Endometrial microvascular endothelial cells (primary cell): ENCODE data around the gene CSF3R. TPM values are rescaled to one million over a fixed set of nuclear protein-coding genes. Genes with fewer than 3 reads are reported as not detected.
"Not testable (repeated sequence)": the region's sequence is repeated elsewhere in the genome, so short reads cannot be mapped to it uniquely, and the experiment has no call there.

ENCODE experiments used
- in situ Hi-C: cut with HindIII; loops from 2 replicates; pipeline ENCODE4 v1.10.0; 2017; ENCODE audit warnings: low sequenced_read_pairs, low pct_unique_long_range_greater_than_20kb; ENCODE audit errors: inconsistent ontology term
- total RNA-seq: library from RNA; depleted of rRNA; stranded (reverse); fragments of >200 nt; gene quantifications from one replicate; pipeline ENCODE4 v1.2.3, GENCODE V29; 2015; ENCODE audit errors: inconsistent ontology term

Gene CSF3R
- total RNA-seq, 1 donor from 2014 or later, result not detected

DNA sequence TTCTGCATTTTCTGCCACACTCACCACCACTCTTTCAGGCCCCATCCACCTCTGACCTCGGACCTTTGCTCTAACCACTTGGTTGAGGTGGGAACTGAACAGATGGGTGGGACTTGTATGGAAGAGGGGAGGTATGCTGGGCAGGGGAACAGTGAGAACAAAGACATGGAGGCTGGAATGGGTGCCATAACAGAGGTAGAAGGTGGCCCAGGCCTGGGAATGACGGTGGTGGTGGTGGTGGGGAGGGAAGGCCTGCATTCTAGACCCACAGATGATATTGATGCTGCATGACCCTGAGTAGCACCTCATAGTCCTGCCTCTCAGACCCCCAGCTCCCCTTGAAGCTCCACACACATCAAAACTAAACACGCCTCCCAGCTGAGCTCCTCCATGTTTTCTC, 5.2 kb upstream of the CSF3R start:
- in situ Hi-C loops, result no loop called here

DNA sequence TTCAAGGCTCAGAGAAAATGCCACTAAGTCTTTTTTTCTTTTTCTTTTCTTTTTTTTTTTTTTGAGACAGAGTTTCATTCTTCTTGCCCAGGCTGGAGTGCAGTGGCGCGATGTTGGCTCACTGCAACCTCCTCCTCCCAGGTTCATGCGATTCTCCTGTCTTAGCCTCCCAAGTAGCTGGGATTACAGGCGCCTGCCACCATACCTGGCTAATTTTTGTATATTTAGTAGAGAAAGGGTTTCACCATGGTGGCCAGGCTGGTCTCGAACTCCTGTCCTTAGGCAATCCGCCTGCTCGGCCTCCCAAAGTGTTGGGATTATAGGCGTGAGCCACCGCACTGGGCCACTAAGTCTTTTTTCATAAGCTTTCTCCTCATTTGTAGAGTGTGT, 4.6 kb upstream of the CSF3R start:
- in situ Hi-C loops, result not testable (repeated sequence)

DNA sequence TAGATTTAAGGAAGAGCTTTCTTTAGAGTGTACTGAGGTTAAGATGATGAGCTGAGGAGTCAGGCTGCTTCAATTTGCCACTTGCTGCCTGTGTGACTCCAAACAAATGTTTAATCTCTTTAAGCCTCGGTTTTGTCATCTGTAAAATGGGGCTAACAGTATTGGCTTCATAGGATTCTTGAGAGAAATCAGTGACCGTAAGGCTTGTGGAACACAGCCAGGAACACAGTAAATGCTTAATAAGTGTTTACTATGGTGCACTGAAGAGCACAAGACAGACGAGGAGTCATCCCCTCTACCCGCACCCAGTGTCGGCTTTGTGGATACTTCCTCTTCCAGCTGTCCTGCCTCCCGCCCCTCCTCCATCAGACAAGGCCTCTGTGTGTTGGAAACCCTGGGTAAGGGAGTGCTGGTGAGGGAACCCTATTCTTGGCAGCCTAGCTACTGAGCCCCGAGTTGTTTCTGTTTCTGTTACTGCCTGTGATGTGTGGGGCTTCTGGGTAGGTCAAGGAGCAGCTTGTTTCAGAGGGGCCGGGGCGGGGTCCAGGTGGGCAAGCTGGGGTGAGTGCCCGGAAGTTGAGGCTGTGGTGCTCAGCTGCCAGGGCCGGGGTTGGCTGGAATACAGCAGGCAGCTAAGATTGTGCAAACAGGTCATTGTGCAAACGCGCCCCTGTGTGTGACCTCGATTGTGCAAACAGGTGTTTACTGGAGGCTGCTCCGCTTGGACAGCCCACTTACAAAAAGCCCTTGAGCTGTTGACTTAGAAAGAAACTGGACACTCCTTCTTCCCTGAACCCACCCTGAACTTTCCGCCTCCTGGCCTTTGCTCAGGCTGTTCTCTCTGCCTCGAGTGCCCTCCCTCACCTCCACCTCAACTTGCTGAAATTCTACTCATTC, 4.0 kb upstream of the CSF3R start:
- in situ Hi-C loops, result no loop called here

DNA sequence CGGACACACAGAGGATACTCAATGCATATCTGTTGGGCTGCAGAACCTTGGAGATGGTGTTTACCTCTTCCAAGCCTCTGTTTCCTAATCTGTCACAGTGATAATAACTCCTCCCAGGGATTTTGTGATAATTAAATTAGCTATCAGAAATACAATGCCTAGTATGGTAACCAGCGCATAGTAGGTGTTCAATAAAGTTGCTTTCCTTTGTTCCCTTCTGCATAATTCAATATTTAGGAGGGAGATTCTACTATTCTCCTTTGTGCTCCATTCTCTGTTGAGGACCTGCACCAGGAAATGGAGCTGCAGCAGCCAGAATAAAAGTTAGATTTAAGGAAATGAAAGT, 3.4 kb upstream of the CSF3R start:
- in situ Hi-C loops, result no loop called here

DNA sequence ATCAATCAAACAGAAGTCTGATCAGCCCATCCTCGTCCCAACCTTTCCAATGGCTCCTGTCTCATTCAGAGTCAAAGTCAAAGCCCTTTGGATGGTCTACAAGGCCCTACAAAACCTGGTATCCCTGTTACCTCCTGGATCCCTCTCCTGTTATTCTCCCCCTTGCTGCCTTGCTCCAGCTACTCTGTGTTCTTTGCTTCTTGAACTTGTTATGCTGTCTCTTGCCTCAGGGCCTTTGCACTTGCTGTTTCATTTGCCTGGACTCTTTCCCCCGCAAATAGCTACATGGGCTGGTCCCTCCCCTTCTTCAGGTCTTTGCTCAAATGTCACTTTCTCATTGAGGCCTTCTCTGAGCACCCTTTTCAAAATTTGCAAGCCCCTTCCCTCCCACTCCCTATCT, 1.4 kb upstream of the CSF3R start:
- in situ Hi-C loops, result no loop called here

DNA sequence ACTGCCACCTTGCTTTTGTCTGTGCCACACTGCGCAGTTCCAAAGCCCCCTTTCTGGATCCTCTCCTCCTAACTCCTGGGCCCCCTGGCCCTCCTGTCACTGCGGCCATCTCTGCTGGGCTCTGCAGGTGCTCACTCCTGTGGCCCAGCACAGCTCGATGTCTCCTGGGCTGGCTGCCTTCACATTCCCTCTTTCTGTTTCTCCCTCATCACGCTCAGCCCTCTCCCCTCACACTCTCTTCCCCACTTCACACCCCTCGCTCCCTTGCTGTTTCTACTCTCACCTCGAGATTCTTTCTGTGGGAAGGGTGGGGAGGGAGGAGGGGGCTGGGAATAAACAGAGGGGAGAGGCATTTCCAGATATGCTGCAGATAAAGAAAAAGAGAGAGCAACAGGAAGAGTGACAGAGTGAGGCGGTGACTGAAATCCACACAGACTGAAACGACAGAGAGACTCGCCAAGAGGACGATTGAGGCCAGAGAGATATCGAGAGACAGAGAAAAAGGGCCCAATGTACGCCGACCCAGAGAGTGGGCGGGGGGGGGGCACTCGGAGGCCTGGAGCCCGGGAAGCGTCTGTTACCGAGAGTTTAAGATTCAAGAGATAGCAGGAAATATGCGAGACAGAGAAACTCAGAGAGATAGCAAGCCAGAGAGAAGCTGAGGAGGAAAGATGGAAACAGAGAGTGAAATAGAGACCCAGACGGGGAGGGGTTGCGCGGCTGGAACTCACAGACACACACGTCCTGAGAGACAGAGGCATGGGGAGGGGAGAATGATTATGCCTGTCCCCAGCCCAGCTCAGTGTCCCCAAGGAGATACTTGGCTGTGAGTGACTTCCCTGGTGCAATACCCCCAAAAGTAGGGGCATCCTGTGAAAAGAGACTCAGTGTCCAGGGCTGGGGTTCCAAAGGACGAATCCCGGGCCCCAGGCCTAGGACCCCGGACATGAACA, 666 bp downstream of the CSF3R start:
- in situ Hi-C loops, result no loop called here

DNA sequence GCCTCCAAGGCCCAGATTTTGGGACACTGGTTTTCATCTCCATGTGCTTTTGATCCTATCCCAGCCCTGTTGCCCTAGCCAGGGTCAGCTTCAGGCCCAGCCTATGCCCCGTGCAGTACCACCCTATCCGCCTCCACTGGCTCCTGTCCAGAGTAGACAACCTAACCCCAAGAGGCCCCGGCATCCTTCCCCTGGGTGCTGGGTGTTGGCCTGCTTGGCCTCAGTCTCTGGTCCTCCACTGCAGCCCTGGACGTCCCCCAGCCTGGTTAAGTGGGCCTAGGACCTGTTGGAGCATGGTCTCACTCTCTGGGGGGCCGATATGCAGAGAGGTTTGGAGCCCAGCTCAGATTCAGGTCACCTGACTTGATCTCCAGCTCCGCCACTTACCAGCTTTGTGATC, 1.6 kb downstream of the CSF3R start:
- in situ Hi-C loops, result no loop called here

DNA sequence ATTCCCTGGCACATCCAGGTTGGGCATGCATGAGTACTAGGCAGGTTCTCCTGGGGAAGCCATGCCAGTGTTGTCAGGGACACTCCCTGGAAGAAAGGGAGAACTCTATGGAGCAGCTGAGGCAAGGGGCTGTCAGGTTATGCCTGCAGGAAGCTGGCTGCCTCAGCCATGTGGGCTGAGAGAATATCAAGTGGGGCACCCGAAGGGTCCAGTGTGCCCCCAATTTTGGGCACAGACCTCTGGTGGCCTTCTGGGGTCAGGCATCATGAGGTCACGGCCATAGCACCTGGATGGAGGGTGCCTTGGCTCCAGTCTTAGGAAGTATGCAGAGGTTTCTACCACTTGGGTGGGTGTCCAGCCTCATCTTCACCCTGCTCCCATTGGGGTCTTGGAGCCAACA, 2.6 kb downstream of the CSF3R start:
- in situ Hi-C loops, result no loop called here

DNA sequence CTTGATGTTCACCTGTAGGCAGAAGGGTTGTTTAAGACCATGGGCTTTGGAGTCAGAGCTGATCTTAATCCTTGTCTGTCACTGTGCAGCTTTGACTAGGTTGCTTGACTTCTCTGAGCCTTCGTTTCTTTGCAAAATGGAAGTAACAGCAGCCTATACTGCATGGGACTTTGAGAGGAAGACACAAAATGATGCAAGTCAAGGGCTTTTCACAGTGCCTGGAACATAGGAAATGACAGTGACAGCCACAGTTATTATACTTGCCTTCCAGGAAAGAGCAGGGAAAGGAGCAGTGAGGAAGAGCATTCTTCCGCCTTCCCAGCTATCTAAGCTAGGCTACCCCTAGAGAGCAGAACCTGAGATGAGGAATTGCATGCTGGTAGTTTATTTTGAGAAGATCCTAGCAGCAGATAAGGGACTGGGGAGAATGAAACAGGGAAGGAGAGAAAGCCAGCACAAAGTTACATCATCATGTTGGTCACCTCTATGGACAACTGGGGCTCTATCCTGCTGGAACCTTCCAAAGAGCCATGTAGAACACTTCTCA, 3.1 kb downstream of the CSF3R start:
- in situ Hi-C loops, result no loop called here

DNA sequence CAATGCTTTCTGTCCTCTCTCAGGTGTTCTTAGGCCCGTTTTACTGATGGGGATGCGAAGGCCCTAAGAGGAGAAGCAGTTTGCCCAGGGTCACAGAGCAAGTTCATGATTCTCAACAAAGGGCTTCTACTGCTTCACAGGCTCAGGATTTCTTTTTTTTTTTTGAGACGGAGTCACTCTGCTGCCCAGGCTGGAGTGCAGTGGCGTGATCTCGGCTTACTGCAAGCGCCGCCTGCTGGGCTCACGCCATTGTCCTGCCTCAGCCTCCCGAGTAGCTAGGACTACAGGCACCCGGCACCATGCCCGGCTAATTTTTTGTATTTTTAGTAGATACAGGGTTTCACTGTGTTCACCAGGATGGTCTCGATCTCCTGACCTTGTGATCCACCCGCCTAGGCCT, 5.1 kb downstream of the CSF3R start:
- in situ Hi-C loops, result not testable (repeated sequence)

DNA sequence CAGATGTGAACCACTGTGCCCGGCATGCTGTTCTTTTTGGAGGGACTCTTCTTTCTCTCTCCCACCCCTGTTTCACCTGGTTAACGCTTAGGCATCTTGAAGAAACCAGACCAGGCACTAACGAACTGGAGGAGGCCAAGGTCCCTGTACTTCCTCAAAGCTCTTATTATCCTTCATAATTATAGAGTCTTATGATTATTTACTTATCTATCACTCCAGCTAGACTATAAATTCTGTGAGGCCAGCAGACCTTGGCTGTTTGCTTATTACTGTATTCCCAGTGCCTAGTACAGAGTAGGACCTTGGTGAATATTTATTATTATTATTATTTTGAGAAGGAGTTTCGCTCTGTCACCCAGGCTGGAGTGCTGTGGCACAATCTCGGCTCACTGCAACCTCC, 5.8 kb downstream of the CSF3R start:
- in situ Hi-C loops, result no loop called here

DNA sequence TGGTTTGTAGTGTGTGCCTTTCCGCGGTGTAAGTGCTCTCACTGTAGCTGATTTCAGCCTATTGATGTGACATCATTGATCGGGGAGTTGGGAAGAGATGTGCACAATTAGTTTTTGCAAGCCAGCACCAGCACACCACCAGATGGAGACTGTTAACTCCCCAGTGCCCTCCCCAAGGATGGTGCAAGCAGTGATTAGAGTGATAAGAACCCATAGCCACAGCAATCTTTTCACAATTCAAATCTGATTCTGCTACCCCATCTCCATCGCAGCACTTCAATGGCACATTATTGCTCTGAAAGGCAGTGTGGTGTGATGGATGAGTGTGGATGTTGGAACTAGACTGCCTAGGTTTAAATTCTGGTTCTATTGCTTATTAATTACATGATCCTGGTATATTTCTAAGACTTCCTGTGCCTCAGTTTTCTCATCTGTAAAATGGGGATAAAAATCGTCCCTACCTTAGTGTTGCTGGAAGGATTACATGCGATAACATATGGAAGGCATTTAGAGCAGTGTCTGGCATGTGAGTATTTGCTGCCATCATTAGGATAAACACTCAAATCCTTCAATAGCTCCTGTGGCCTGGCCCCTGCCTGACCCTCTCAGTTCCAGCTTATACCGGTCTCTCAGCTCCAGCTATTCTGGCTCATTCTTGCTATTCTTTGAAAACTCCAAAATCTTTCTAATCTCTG, 6.7 kb downstream of the CSF3R start:
- in situ Hi-C loops, result no loop called here

DNA sequence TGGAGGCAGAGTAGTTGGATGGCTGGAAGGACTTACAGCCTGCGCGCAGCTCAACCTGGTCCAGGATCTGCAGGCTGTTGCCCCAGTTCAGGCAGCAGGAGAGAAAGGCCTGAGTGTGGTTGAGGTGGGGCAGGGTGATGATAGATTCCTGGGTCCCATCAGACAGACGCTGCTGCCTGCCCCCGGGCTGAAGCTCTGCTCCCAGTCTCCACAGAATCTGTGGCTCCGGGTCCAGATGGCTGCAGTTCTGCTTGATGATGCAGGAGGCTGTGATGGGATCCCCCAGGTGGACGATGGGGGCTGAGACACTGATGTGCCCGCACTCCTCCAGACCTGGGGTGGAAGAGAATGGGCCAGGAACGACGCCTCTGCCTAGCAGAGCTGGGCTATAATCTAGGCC, 7.4 kb downstream of the CSF3R start:
- in situ Hi-C loops, result no loop called here

DNA sequence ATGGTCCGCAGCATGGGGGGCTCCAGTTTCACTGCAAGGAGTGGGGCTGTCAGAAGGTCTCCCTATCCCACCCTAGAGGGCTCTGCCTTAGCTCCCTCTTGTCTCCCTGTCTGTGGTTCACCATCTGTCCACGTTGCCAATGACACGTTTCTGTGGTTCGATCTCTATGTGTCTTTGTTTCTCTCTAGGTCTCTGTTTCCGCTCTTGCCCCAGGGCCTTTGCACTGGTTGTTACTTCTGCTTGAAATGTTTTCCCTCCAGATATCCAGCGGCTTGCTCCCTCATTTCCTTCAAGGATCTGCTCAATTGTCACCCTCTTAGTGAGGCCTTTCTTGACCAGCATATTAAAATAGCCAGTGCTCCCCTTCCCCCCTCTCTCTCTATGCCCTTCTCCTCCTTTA, 10.1 kb downstream of the CSF3R start:
- in situ Hi-C loops, result no loop called here

DNA sequence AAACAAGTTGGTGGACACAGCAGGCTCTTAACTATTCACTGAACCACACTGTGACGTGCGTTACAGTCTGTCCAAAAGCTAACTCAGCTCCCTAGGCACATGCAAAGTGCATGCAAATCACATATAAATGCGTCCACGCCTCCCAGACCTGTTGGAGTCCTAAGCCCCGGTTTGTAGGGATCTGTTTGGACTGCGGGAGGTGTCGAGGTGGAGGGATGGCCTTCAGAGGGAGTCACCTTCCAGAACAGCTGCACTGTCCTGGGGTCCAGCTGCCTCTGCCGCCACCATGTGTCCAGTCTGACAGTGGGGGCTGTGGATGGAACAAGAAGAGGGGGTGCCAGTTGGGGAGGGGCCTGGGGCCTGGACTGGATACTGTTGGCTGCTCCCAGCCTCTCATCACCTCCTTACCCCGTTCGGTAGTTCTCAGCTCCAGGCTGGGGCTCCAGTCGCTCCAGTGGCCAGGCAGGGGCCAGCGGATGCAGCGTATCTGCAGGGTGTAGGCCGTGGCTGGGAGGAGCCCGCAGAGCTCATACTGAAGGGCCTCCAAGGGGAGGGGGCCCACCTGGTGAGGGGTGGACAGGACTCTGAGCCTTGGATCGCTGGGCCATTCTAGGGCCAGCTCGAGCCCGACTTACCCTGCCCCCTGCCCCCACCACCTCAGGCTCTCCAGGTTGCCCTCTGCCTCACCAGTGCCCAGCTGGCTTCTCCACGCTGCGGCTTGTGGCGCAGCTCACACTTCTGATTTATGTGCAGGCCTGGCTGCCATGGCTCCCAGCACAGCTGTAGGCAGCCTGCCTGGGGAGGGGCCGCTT, 10.7 kb downstream of the CSF3R start:
- in situ Hi-C loops, result no loop called here

DNA sequence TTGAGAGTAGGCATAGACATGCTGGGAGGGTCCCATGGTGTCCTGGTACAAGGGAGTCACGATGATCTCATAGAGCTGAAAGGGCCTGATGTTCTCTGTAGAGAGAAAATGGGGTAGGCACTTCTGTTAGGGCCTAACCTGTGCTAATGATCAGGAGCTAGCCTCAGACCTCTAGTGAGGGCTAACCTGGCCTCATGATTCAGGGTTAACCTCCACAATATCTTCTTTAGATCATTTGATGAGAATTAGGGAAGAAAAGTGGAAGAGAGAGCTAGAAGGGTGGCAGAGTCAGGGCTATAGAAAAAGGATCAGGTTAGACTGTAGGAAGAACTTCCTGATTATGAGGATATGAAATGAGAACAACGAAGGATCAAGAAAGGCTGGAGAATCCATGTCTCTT, 13.6 kb downstream of the CSF3R start:
- in situ Hi-C loops, result no loop called here

DNA sequence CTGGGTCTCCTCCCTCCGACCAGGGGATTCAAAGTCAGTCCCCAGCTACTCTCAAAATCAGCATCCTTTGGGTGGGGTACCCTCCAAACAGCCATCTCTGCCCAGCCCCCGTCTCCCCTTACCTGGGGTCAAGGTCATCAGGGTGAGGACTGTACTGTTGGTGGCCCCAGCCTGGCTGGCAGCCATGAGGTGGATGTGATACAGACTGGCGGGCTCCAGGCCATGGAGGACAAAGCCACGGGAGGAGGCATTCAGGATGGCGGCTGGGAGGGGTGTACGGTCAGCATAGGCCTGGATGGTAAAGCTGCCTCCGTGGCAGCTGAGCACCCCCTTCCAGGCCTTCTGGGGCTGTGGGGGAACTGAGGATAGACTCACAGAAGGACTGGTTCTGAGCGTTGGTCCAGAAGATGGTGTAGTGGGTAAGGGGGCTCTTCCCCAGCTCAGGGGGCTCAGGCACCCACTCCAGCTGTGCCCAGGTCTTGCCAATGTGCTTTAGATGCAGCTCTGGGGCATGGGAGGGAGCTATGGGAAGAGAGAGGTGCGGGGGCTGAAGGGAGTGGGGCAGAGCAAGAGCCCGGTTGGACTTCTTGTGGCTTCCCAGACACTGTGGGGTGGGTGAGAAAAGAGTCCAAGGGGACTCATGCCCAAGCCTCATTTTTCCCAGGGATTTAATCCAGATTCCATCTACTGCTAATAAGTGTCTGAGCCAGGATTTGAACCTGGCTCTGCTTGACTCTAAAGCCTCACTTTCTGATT, 14.8 kb downstream of the CSF3R start:
- in situ Hi-C loops, result no loop called here

DNA sequence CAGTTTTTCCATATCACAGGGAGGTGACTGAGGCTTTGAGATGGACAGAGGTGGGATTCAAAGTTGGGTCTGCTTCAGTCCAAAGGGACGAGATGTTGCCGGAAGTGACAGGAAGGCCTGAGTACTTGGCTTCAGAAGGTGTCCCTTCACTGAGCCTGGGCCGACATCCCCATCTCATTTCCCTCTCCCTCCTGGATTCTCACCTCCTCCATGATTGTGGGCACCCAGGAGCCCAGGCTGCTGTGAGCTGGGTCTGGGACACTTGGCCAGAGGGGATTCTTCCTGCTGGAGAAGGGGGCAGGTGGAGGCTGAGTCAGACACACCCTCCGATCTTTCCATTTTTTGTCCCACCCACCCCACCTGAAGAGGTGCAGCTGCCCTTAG, 15.7 kb downstream of the CSF3R start:
- in situ Hi-C loops, result no loop called here
